Measurements from ENCODE around the gene CREG2. TPM values are rescaled to one million over a fixed set of nuclear protein-coding genes. Genes with fewer than 3 reads are reported as not detected.
"Not testable (repeated sequence)": the region's sequence is repeated elsewhere in the genome, so short reads cannot be mapped to it uniquely, and the experiment has no call there.

The CREG2 gene
- polyA plus RNA-seq, 1 donor from 2014 or later: 1.2 TPM

DNA sequence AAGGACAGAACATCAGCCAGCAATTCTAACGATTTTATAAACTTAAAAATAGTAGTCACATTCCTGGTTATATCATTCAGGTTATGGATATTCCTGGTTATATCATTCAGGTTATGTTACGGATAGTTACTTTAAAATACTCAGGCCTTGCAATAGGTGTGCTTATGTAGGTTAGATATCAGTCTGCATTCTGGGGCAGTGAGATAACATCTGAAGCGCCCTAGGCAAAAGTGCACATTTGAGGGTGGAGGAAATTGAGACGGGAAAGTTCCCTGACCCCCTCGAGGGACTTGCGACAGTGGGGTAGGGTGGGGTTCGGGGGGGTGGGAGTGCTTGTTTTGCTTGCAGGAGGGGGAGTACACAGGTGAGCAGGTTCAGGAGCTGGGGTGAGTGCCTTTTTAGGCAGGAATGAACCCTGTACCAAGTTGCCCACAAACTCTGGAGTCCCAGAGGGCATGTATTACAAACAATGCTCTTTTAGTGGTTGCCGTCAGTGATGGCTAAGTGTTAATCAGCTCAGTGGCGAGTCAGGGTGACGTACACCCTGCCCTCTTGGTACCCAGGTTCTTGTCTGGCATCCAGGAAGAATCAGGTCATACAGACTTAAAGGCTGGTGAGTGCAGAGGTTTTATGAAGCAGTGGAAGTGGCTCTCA lies 31.8 kb downstream of the CREG2 start:
- H3K4me2 ChIP-seq (ENCODE audit: low read length): no peak overlapping the region
- H3F3A ChIP-seq (ENCODE audit: insufficient read depth, low read length, poor library complexity, severe bottlenecking): no peaks in the 10 kb centered on the region
- H2AFZ ChIP-seq (ENCODE audit: low read depth, low read length): no peak overlapping the region
- H3K9me2 ChIP-seq (ENCODE audit: insufficient read depth, low read length): no peaks in the 10 kb centered on the region
- H3K27ac ChIP-seq (ENCODE audit: low read length): no peak overlapping the region
- TF ChIP-seq TAF1 (IDR thresholded peaks at IDR 0.05; ENCODE audit: low read depth) (no peak), MXI1 (conservative IDR thresholded peaks at IDR 0.05; ENCODE audit: poor library complexity, severe bottlenecking) (no peak), RAD21 (conservative IDR thresholded peaks at IDR 0.05) (no peak)
- no peaks in the 10 kb centered on the region for H3K9me3 ChIP-seq (ENCODE audit: low read length)
- H3K9ac ChIP-seq (ENCODE audit: low read length): no peak overlapping the region
- H3K79me2 ChIP-seq (replicated peaks; ENCODE audit: insufficient read depth, low read length): no peaks in the 10 kb centered on the region
- H4K20me1 ChIP-seq (ENCODE audit: insufficient read depth): no peaks in the 10 kb centered on the region
- H3K36me3 ChIP-seq (ENCODE audit: insufficient read depth, low read length): no peaks in the 10 kb centered on the region
- H3K4me3 ChIP-seq (ENCODE audit: low read length): no peak overlapping the region
- H3K27me3 ChIP-seq (ENCODE audit: insufficient read depth, low read depth, low read length): no peaks in the 10 kb centered on the region

DNA sequence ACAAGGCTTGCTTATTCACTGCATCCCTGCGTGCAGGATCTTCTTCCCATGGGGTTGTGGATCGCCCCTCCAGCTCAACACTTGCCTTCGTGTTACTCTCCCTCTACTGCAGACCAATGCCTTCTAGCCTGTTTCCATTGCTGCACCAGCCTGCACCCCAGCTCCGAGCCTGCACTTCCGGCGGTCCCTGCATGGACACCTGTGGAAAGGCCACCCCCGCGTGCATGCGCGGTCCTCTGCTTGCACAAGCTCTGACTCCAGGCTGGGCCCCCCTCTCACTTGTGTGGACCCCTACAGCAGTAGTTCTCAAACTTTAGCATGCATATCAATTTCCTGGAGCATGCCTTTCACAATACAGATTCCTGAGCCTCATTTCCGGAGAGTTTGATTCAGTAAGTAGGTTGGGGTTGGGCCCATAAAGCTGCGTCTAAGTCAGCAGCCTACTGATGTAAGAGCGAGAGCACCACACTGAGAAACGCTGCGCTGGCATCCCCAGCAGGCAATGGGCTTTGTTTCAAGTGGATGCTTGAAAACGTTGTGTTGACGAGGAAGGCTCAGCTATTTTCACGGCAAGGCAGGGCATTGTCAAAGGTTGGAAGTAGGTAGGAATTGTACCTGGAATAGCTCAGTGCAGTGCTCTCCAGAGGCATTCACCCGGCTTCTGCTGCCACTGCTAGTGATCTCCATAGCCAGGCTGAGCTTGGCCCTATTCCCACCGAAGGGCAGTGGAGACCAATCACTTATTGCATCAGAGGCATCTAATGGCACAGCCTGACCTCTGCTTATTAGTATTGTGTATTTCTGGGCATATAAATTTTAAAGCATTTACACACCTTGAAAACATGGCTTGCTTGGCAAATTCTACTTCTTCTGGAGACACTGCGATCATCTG lies 32.6 kb downstream of the CREG2 start:
- TF ChIP-seq POLR2AphosphoS5 (IDR thresholded peaks at IDR 0.05): no peak
- no peak for TF ChIP-seq TAF1 (IDR thresholded peaks at IDR 0.05; ENCODE audit: low read depth)
- TF ChIP-seq RAD21 (conservative IDR thresholded peaks at IDR 0.05): no peak
- TF ChIP-seq EZH2 (IDR thresholded peaks at IDR 0.05; ENCODE audit: borderline replicate concordance, insufficient read depth, low read length, poor library complexity, severe bottlenecking): no peak
- TF ChIP-seq, protein P1, sequence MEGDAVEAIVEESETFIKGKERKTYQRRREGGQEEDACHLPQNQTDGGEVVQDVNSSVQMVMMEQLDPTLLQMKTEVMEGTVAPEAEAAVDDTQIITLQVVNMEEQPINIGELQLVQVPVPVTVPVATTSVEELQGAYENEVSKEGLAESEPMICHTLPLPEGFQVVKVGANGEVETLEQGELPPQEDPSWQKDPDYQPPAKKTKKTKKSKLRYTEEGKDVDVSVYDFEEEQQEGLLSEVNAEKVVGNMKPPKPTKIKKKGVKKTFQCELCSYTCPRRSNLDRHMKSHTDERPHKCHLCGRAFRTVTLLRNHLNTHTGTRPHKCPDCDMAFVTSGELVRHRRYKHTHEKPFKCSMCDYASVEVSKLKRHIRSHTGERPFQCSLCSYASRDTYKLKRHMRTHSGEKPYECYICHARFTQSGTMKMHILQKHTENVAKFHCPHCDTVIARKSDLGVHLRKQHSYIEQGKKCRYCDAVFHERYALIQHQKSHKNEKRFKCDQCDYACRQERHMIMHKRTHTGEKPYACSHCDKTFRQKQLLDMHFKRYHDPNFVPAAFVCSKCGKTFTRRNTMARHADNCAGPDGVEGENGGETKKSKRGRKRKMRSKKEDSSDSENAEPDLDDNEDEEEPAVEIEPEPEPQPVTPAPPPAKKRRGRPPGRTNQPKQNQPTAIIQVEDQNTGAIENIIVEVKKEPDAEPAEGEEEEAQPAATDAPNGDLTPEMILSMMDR (IDR thresholded peaks at IDR 0.05; ENCODE audit: poor library complexity, severe bottlenecking): no peak
- TF ChIP-seq EP300 (conservative IDR thresholded peaks at IDR 0.05; ENCODE audit: poor library complexity, severe bottlenecking): no peak
- TF ChIP-seq, protein P2, sequence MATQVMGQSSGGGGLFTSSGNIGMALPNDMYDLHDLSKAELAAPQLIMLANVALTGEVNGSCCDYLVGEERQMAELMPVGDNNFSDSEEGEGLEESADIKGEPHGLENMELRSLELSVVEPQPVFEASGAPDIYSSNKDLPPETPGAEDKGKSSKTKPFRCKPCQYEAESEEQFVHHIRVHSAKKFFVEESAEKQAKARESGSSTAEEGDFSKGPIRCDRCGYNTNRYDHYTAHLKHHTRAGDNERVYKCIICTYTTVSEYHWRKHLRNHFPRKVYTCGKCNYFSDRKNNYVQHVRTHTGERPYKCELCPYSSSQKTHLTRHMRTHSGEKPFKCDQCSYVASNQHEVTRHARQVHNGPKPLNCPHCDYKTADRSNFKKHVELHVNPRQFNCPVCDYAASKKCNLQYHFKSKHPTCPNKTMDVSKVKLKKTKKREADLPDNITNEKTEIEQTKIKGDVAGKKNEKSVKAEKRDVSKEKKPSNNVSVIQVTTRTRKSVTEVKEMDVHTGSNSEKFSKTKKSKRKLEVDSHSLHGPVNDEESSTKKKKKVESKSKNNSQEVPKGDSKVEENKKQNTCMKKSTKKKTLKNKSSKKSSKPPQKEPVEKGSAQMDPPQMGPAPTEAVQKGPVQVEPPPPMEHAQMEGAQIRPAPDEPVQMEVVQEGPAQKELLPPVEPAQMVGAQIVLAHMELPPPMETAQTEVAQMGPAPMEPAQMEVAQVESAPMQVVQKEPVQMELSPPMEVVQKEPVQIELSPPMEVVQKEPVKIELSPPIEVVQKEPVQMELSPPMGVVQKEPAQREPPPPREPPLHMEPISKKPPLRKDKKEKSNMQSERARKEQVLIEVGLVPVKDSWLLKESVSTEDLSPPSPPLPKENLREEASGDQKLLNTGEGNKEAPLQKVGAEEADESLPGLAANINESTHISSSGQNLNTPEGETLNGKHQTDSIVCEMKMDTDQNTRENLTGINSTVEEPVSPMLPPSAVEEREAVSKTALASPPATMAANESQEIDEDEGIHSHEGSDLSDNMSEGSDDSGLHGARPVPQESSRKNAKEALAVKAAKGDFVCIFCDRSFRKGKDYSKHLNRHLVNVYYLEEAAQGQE (IDR thresholded peaks at IDR 0.05; ENCODE audit: borderline replicate concordance): no peak
- TF ChIP-seq MXI1 (conservative IDR thresholded peaks at IDR 0.05; ENCODE audit: poor library complexity, severe bottlenecking): no peak
- TF ChIP-seq SMC3 (conservative IDR thresholded peaks at IDR 0.05; ENCODE audit: poor library complexity): no peak
- Histone ChIP-seq H3K4me3 (ENCODE audit: low read length) (no peak overlapping the region), H3K27ac (ENCODE audit: low read length) (no peak overlapping the region), H3K9ac (ENCODE audit: low read length) (no peak overlapping the region), H3K4me2 (ENCODE audit: low read length) (no peak overlapping the region), H2AFZ (ENCODE audit: low read depth, low read length) (no peak overlapping the region), H4K20me1 (ENCODE audit: insufficient read depth) (no peaks in the 10 kb centered on the region), H3K27me3 (ENCODE audit: insufficient read depth, low read depth, low read length) (no peaks in the 10 kb centered on the region), H3K79me2 (replicated peaks; ENCODE audit: insufficient read depth, low read length) (no peaks in the 10 kb centered on the region), H3F3A (ENCODE audit: insufficient read depth, low read length, poor library complexity, severe bottlenecking) (no peaks in the 10 kb centered on the region), H3K36me3 (ENCODE audit: insufficient read depth, low read length) (no peaks in the 10 kb centered on the region), H3K9me3 (ENCODE audit: low read length) (no peaks in the 10 kb centered on the region), H3K9me2 (ENCODE audit: insufficient read depth, low read length) (no peaks in the 10 kb centered on the region)

DNA sequence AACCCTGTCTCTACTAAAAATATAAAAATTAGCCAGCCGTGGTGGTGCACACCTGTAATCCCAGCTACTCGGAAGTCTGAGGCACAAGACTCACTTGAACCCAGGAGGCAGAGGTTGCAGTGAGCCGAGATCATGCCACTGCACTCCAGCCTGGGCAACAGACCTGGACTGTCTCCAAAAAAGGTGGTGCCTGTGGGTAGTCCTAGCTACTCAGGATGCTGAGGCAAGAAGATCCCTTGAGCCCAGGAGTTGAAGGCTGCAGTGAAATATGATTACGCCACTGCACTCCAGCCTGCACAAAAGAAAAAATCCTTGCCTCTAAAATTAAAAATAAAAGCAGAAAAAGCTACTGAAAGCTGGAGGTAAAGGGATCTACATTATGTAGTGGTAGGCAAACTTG lies 34.7 kb downstream of the CREG2 start:
- H3K9ac ChIP-seq (ENCODE audit: low read length); H2AFZ ChIP-seq (ENCODE audit: low read depth, low read length); H3K9me2 ChIP-seq (ENCODE audit: insufficient read depth, low read length); H3F3A ChIP-seq (ENCODE audit: insufficient read depth, low read length, poor library complexity, severe bottlenecking); H3K79me2 ChIP-seq (replicated peaks; ENCODE audit: insufficient read depth, low read length); H4K20me1 ChIP-seq (ENCODE audit: insufficient read depth); H3K27ac ChIP-seq (ENCODE audit: low read length); H3K4me3 ChIP-seq (ENCODE audit: low read length); H3K27me3 ChIP-seq (ENCODE audit: insufficient read depth, low read depth, low read length); H3K36me3 ChIP-seq (ENCODE audit: insufficient read depth, low read length); H3K4me2 ChIP-seq (ENCODE audit: low read length); H3K9me3 ChIP-seq (ENCODE audit: low read length): not testable (repeated sequence)

All from neural cell (in vitro differentiated cells).